Esophagus squamous epithelium (tissue), 4 donors: ENCODE results near the gene ALPL.
A peak's percentile ranks its signal among the peaks of the same experiment; 100 is the strongest.

Source experiments
- POLR2A ChIP-seq, 4 donors: fragments of 450-650 bp; IDR thresholded peaks; one replicate each; pipeline ENCODE4 v1.6.1; 2017; ENCODE audit warnings: antibody characterized with exemption in 4 of 4, mild to moderate bottlenecking in 4 of 4, moderate library complexity in 3 of 4
- TF ChIP-seq, protein P1 (sequence below), 6 experiments: fragments of 450-650 bp in 4 of 6; fragments of 200-600 bp in 2 of 6; sonication (generic) in 2 of 6; IDR thresholded peaks; one replicate each; pipeline ENCODE4 v1.5.1; 2016 to 2019; ENCODE audit warnings: antibody characterized with exemption in 6 of 6, mild to moderate bottlenecking in 4 of 6, moderate library complexity in 4 of 6

GRCh38 chr1:21468599-21468998 is 40.6 kb upstream of the ALPL start:
- no peak for TF ChIP-seq POLR2A (IDR thresholded peaks at IDR 0.05)
- TF ChIP-seq, protein P1, sequence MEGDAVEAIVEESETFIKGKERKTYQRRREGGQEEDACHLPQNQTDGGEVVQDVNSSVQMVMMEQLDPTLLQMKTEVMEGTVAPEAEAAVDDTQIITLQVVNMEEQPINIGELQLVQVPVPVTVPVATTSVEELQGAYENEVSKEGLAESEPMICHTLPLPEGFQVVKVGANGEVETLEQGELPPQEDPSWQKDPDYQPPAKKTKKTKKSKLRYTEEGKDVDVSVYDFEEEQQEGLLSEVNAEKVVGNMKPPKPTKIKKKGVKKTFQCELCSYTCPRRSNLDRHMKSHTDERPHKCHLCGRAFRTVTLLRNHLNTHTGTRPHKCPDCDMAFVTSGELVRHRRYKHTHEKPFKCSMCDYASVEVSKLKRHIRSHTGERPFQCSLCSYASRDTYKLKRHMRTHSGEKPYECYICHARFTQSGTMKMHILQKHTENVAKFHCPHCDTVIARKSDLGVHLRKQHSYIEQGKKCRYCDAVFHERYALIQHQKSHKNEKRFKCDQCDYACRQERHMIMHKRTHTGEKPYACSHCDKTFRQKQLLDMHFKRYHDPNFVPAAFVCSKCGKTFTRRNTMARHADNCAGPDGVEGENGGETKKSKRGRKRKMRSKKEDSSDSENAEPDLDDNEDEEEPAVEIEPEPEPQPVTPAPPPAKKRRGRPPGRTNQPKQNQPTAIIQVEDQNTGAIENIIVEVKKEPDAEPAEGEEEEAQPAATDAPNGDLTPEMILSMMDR (IDR thresholded peaks at IDR 0.05) = peak in 4 of 6 experiments; percentile 14 to 34 (median 20)
